H9 (cell line): ENCODE measurements around the gene TRAF3. TPM values are rescaled to one million over a fixed set of nuclear protein-coding genes. Genes with fewer than 3 reads are reported as not detected.
A peak's percentile ranks its signal among the peaks of the same experiment; 100 is the strongest.

ENCODE experiments used
- DNase-seq: peaks from one replicate; pipeline ENCODE4 v3.0.0-alpha.2; 2017
- H2AFZ ChIP-seq: one replicate; pipeline ENCODE4 v1.6.1; 2013; ENCODE audit warnings: mild to moderate bottlenecking, low read length, control low read depth, moderate library complexity
- H2AK5ac ChIP-seq: 2 replicates; pipeline ENCODE4 v1.6.1; 2013; ENCODE audit warnings: low read length, control low read depth, mixed read lengths; ENCODE audit not compliant: insufficient read length
- H2BK120ac ChIP-seq: one replicate; pipeline ENCODE4 v1.6.1; 2013; ENCODE audit warnings: low read depth, mild to moderate bottlenecking, low read length, control low read depth, inconsistent platforms; ENCODE audit not compliant: poor library complexity, severe bottlenecking
- H2BK12ac ChIP-seq: 2 replicates; pipeline ENCODE4 v1.6.1; 2013; ENCODE audit warnings: low read length, control low read depth, mixed read lengths, low read depth; ENCODE audit not compliant: insufficient read length
- H2BK15ac ChIP-seq: 2 replicates; pipeline ENCODE4 v1.6.1; 2013; ENCODE audit warnings: low read depth, low read length, control low read depth
- H2BK20ac ChIP-seq: one replicate; pipeline ENCODE4 v1.6.1; 2013; ENCODE audit warnings: low read depth, mild to moderate bottlenecking, low read length, control low read depth, inconsistent platforms; ENCODE audit not compliant: poor library complexity, severe bottlenecking
- H2BK5ac ChIP-seq: 2 replicates; pipeline ENCODE4 v1.6.1; 2013; ENCODE audit warnings: low read length, control low read depth, mixed read lengths; ENCODE audit not compliant: insufficient read length
- H3K14ac ChIP-seq: 2 replicates; pipeline ENCODE4 v1.6.1; 2013; ENCODE audit warnings: low read length, control low read depth; ENCODE audit not compliant: insufficient read depth
- H3K18ac ChIP-seq: 2 replicates; pipeline ENCODE4 v1.6.1; 2013; ENCODE audit warnings: low read depth, mild to moderate bottlenecking, mixed read lengths, low read length, control low read depth; ENCODE audit not compliant: insufficient read length
- H3K23ac ChIP-seq: 2 replicates; pipeline ENCODE4 v1.6.1; 2013; ENCODE audit warnings: low read length, control low read depth, mixed read lengths, low read depth; ENCODE audit not compliant: insufficient read length
- H3K23me2 ChIP-seq: 2 replicates; pipeline ENCODE4 v1.6.1; 2013; ENCODE audit warnings: low read depth, mild to moderate bottlenecking, mixed read lengths, low read length, control low read depth; ENCODE audit not compliant: insufficient read length, poor library complexity, severe bottlenecking
- H3K27ac ChIP-seq: 2 replicates; pipeline ENCODE4 v1.5.1; 2013; ENCODE audit warnings: low read length, control low read depth, mixed read lengths, low read depth; ENCODE audit not compliant: insufficient read length
- H3K27me3 ChIP-seq: 2 replicates; pipeline ENCODE4 v1.6.1; 2013; ENCODE audit warnings: low read length, control low read depth, inconsistent platforms; ENCODE audit not compliant: insufficient read depth
- H3K4ac ChIP-seq: 2 replicates; pipeline ENCODE4 v1.6.1; 2013; ENCODE audit warnings: low read depth, mild to moderate bottlenecking, control low read depth, inconsistent platforms, low read length, moderate library complexity
- H3K4me1 ChIP-seq: 2 replicates; pipeline ENCODE4 v1.6.1; 2013; ENCODE audit warnings: low read length, control low read depth, inconsistent platforms; ENCODE audit not compliant: insufficient read depth
- H3K4me2 ChIP-seq: 2 replicates; pipeline ENCODE4 v1.6.1; 2013; ENCODE audit warnings: low read length, control low read depth, mixed read lengths; ENCODE audit not compliant: insufficient read length, insufficient read depth
- H3K56ac ChIP-seq: 2 replicates; pipeline ENCODE4 v1.6.1; 2013; ENCODE audit warnings: low read depth, mild to moderate bottlenecking, mixed read lengths, low read length, control low read depth; ENCODE audit not compliant: insufficient read length
- H3K79me1 ChIP-seq: 2 replicates; pipeline ENCODE4 v1.6.1; 2013; ENCODE audit warnings: low read depth, mild to moderate bottlenecking, moderate library complexity, low read length, control low read depth, inconsistent platforms; ENCODE audit not compliant: insufficient read depth, poor library complexity, severe bottlenecking
- H3K79me2 ChIP-seq: 2 replicates; pipeline ENCODE4 v1.6.1; 2013; ENCODE audit warnings: low read length, control low read depth, inconsistent platforms; ENCODE audit not compliant: insufficient read depth
- H3K9ac ChIP-seq: 2 replicates; pipeline ENCODE4 v1.6.1; 2013; ENCODE audit warnings: low read length, control low read depth, mixed read lengths; ENCODE audit not compliant: insufficient read length; ENCODE audit errors: extremely low read depth
- H3K9me3 ChIP-seq: one replicate; pipeline ENCODE4 v1.6.1; 2013; ENCODE audit warnings: low read depth, low read length, inconsistent platforms; ENCODE audit not compliant: control insufficient read depth
- H3T11ph ChIP-seq: one replicate; pipeline ENCODE4 v1.6.1; 2013; ENCODE audit warnings: mild to moderate bottlenecking, low read length, control low read depth, inconsistent platforms
- H4K20me1 ChIP-seq: one replicate; pipeline ENCODE4 v1.6.1; 2013; ENCODE audit not compliant: control insufficient read depth, insufficient read length, insufficient read depth
- H4K5ac ChIP-seq: 2 replicates; pipeline ENCODE4 v1.6.1; 2013; ENCODE audit warnings: low read depth, mild to moderate bottlenecking, mixed read lengths, low read length, control low read depth; ENCODE audit not compliant: insufficient read length
- H4K8ac ChIP-seq: replicated peaks from 2 replicates; pipeline ENCODE4 v1.6.1; 2013; ENCODE audit warnings: low read length, control low read depth, mixed read lengths, low read depth; ENCODE audit not compliant: insufficient read length
- H4K91ac ChIP-seq: 2 replicates; pipeline ENCODE4 v1.6.1; 2013; ENCODE audit warnings: low read depth, mild to moderate bottlenecking, moderate library complexity, mixed read lengths, low read length, control low read depth; ENCODE audit not compliant: insufficient read length
- H3K27ac Mint-ChIP-seq, 3 experiments: 2 replicates in 2 of 3; 3 replicates in 1 of 3; pipeline ENCODE4 v1.8.0; 2020 to 2021; ENCODE audit warnings: mixed read lengths in 3 of 3, mild to moderate bottlenecking in 1 of 3, moderate library complexity in 1 of 3
- H3K27me3 Mint-ChIP-seq: 2 replicates; pipeline ENCODE4 v1.8.0; 2021; ENCODE audit warnings: low read depth, mild to moderate bottlenecking, moderate library complexity, mixed read lengths
- H3K36me3 Mint-ChIP-seq, 3 experiments: 2 replicates in 2 of 3; 3 replicates in 1 of 3; pipeline ENCODE4 v1.8.0; 2020 to 2021; ENCODE audit warnings: low read depth in 3 of 3, mixed read lengths in 3 of 3; ENCODE audit not compliant: insufficient read depth in 1 of 3
- H3K4me1 Mint-ChIP-seq, 2 experiments: 2 replicates each; pipeline ENCODE4 v1.8.0; 2020; ENCODE audit warnings: mixed read lengths in 2 of 2
- H3K4me3 Mint-ChIP-seq, 2 experiments: 2 replicates in 1 of 2; 3 replicates in 1 of 2; pipeline ENCODE4 v1.8.0; 2020 to 2021; ENCODE audit warnings: mild to moderate bottlenecking in 2 of 2, mixed read lengths in 2 of 2, moderate library complexity in 1 of 2
- H3K9me3 Mint-ChIP-seq, 2 experiments: 2 replicates in 1 of 2; 3 replicates in 1 of 2; pipeline ENCODE4 v1.8.0; 2020; ENCODE audit warnings: mild to moderate bottlenecking in 2 of 2, mixed read lengths in 2 of 2, moderate library complexity in 1 of 2
- CTCF ChIP-seq: fragments of 200-600 bp; sonication (generic); conservative IDR thresholded peaks from 3 replicates; pipeline ENCODE4 v1.8.0; 2021; ENCODE audit warnings: antibody characterized with exemption, mild to moderate bottlenecking
- WGBS: extraction: QIAGEN DNeasy Blood & Tissue Kit; methylation state at CpG from one replicate; pipeline ENCODE4 v1.1.7; 2013; ENCODE audit warnings: missing lambda C conversion rate, low lambda C conversion rate, mixed read lengths; ENCODE audit not compliant: insufficient read length; ENCODE audit errors: extremely low coverage; 5-methylcytosine and 5-hydroxymethylcytosine counted together
- total RNA-seq: library from RNA; stranded (reverse); gene quantifications from 2 replicates; pipeline ENCODE4 v1.2.1, GENCODE V29; 2021

The TRAF3 gene
- total RNA-seq, 1 experiment from 2014 or later: 9.6 TPM

- Histone ChIP-seq H2BK12ac (no peak overlapping the region), H3K23ac (no peak overlapping the region), H2AFZ (no peak overlapping the region), H3K56ac (no peak overlapping the region), H3K4me1 (no peaks in the 10 kb centered on the region), H3K79me2 (no peaks in the 10 kb centered on the region; the same call in 1 of the 2 replicates), H4K5ac (no peak overlapping the region), H4K20me1 (no peaks in the 10 kb centered on the region), H3K14ac (no peak overlapping the region), H3K27ac (no peak overlapping the region), H2BK5ac (no peak overlapping the region), H3K27me3 (no peaks in the 10 kb centered on the region), H3K9ac (no peak overlapping the region), H3K23me2 (no peaks in the 10 kb centered on the region), H3K4ac (no peak overlapping the region), H2BK20ac (no peak overlapping the region), H4K91ac (no peak overlapping the region), H3K79me1 (no peaks in the 10 kb centered on the region), H3T11ph (no peak overlapping the region), H4K8ac (no peak overlapping the region), H3K18ac (no peak overlapping the region), H2BK120ac (no peak overlapping the region), H3K9me3 (no peaks in the 10 kb centered on the region), H2AK5ac (no peak overlapping the region), H2BK15ac (no peak overlapping the region), H3K4me2 (no peak overlapping the region)
- H3K27me3 Mint-ChIP-seq: no peaks in the 10 kb centered on the region
- no peak for TF ChIP-seq CTCF
- DNase-seq: no peak
- no peaks in the 10 kb centered on the region for H3K36me3 Mint-ChIP-seq
- H3K9me3 Mint-ChIP-seq: no peaks in the 10 kb centered on the region
- H3K4me1 Mint-ChIP-seq: peaks cover 14 to 22% of the 10 kb centered on the region in 2 experiments
- H3K27ac Mint-ChIP-seq: 0 out of 7 replicates have a peak overlapping the region, but pooled peaks of 1 of the 3 experiments have one; percentile 28
- H3K4me3 Mint-ChIP-seq: no peak overlapping the region
- no CpG with 5 or more reads among the region's 12 CpGs for WGBS
These were observed 34.2 kb downstream of the TRAF3 start for GRCh38 chr14:102811254-102811963.
